HG02885 (cell line): ENCODE measurements around the gene BORCS6.
"Not testable (repeated sequence)": the region's sequence is repeated elsewhere in the genome, so short reads cannot be mapped to it uniquely, and the experiment has no call there.

Experiments used
- ATAC-seq: cut with Tn5 transposase; IDR thresholded peaks from one replicate; pipeline ENCODE4 v1.9.1; 2021; ENCODE audit warnings: mild to moderate bottlenecking; ENCODE audit not compliant: unreplicated experiment, poor library complexity

The BORCS6 gene

GRCh38 chr17:8189711-8190477 lies at the start of gene BORCS6:
Gene BORCS6 (minus strand): TSS chr17:8190180. CDS start chr17:8190140, 40 bp downstream.
- ATAC-seq, result peak; percentile 60

GRCh38 chr17:8237886-8238285 lies 47.9 kb upstream of the BORCS6 start:
- ATAC-seq, result no peak

GRCh38 chr17:8237175-8237574 lies 47.2 kb upstream of the BORCS6 start:
- ATAC-seq, result no peak

GRCh38 chr17:8235676-8236075 lies 45.7 kb upstream of the BORCS6 start:
- ATAC-seq, result no peak

- ATAC-seq, result no peak
Observed at GRCh38 chr17:8234361-8235270, 44.6 kb upstream of the BORCS6 start.

- ATAC-seq, result no peak
Observed at GRCh38 chr17:8231701-8232100, 41.7 kb upstream of the BORCS6 start.

- no peak for ATAC-seq
Observed at GRCh38 chr17:8227238-8227581, 37.2 kb upstream of the BORCS6 start.

GRCh38 chr17:8226536-8227237 lies 36.7 kb upstream of the BORCS6 start:
- ATAC-seq, result no peak

- ATAC-seq, result no peak
Observed at GRCh38 chr17:8225813-8226535, 36.0 kb upstream of the BORCS6 start.

GRCh38 chr17:8224891-8225812 lies 35.2 kb upstream of the BORCS6 start:
- no peak for ATAC-seq

- peak; percentile 11 for ATAC-seq
Observed at GRCh38 chr17:8223356-8224126, 33.6 kb upstream of the BORCS6 start.

- peak; percentile 36 for ATAC-seq
Observed at GRCh38 chr17:8222630-8223355, 32.8 kb upstream of the BORCS6 start.

- peak; percentile 41 for ATAC-seq
Observed at GRCh38 chr17:8222380-8222629, 32.3 kb upstream of the BORCS6 start.

GRCh38 chr17:8221663-8222379 lies 31.8 kb upstream of the BORCS6 start:
- ATAC-seq, result peak; percentile 44

GRCh38 chr17:8220783-8221662 lies 31.0 kb upstream of the BORCS6 start:
- no peak for ATAC-seq

GRCh38 chr17:8214000-8214399 lies 24.0 kb upstream of the BORCS6 start:
- not testable (repeated sequence) for ATAC-seq
